ENCODE measurements around the gene KCNB1. TPM values are rescaled to one million over a fixed set of nuclear protein-coding genes. Genes with fewer than 3 reads are reported as not detected.

KCNB1 gene
- total RNA-seq, 1 donor from 2014 or later, result 2.1 TPM

- Histone ChIP-seq H3K4me1 (ENCODE audit: control insufficient read depth in 3 of 3, insufficient read depth in 3 of 3, low read length in 3 of 3) (peaks cover 13 to 27% (median 13%) of the 10 kb centered on the region in 3 donors), H3K9me3 (ENCODE audit: control insufficient read depth in 3 of 3, low read length in 3 of 3) (no peaks in the 10 kb centered on the region), H3K27ac (ENCODE audit: low read depth, low read length) (no peak overlapping the region), H3K4me3 (ENCODE audit: low read length in 3 of 3) (peak overlapping the region; percentile 62 to 81 (median 76)), H3K27me3 (ENCODE audit: control insufficient read depth in 3 of 3, insufficient read depth in 3 of 3, low read length in 3 of 3) (peaks cover 0 to 5% (median 2%) of the 10 kb centered on the region in 3 donors), H3K9ac (ENCODE audit: low read depth in 1 of 3, low read length in 3 of 3) (peak overlapping the region in 1 of 3 donors; percentile 76), H3K36me3 (ENCODE audit: control insufficient read depth in 3 of 3, insufficient read depth in 3 of 3, low read length in 3 of 3) (peaks cover 0 to 5% (median 0%) of the 10 kb centered on the region in 3 donors)
Measured at GRCh38 chr20:49484180-49485140, 2.0 kb upstream of the KCNB1 start.

- Histone ChIP-seq H3K9me3 (ENCODE audit: control insufficient read depth in 3 of 3, low read length in 3 of 3) (no peaks in the 10 kb centered on the region), H3K36me3 (ENCODE audit: control insufficient read depth in 3 of 3, insufficient read depth in 3 of 3, low read length in 3 of 3) (peaks cover 0 to 5% (median 0%) of the 10 kb centered on the region in 3 donors), H3K4me3 (ENCODE audit: low read length in 3 of 3) (peak overlapping the region; percentile 58 to 77 (median 67)), H3K27me3 (ENCODE audit: control insufficient read depth in 3 of 3, insufficient read depth in 3 of 3, low read length in 3 of 3) (peaks cover 0 to 5% (median 2%) of the 10 kb centered on the region in 3 donors), H3K9ac (ENCODE audit: low read depth in 1 of 3, low read length in 3 of 3) (peak overlapping the region in 1 of 3 donors; percentile 71), H3K4me1 (ENCODE audit: control insufficient read depth in 3 of 3, insufficient read depth in 3 of 3, low read length in 3 of 3) (peaks cover 13 to 30% (median 13%) of the 10 kb centered on the region in 3 donors), H3K27ac (ENCODE audit: low read depth, low read length) (no peak overlapping the region)
Measured at GRCh38 chr20:49483696-49484123, 1.2 kb upstream of the KCNB1 start.

GRCh38 chr20:49483018-49483695 lies 689 bp upstream of the KCNB1 start:
- Histone ChIP-seq H3K27ac (ENCODE audit: low read depth, low read length) (no peak overlapping the region), H3K9me3 (ENCODE audit: control insufficient read depth in 3 of 3, low read length in 3 of 3) (no peaks in the 10 kb centered on the region), H3K4me1 (ENCODE audit: control insufficient read depth in 3 of 3, insufficient read depth in 3 of 3, low read length in 3 of 3) (peaks cover 13 to 30% (median 13%) of the 10 kb centered on the region in 3 donors), H3K4me3 (ENCODE audit: low read length in 3 of 3) (peak overlapping the region; percentile 58 to 77 (median 67)), H3K27me3 (ENCODE audit: control insufficient read depth in 3 of 3, insufficient read depth in 3 of 3, low read length in 3 of 3) (peaks cover 0 to 5% (median 2%) of the 10 kb centered on the region in 3 donors), H3K36me3 (ENCODE audit: control insufficient read depth in 3 of 3, insufficient read depth in 3 of 3, low read length in 3 of 3) (peaks cover 0 to 5% (median 0%) of the 10 kb centered on the region in 3 donors), H3K9ac (ENCODE audit: low read depth in 1 of 3, low read length in 3 of 3) (peak overlapping the region in 1 of 3 donors; percentile 71)

GRCh38 chr20:49482173-49482572 lies 295 bp downstream of the KCNB1 start:
- Histone ChIP-seq H3K9ac (ENCODE audit: low read depth in 1 of 3, low read length in 3 of 3) (no peak overlapping the region), H3K36me3 (ENCODE audit: control insufficient read depth in 3 of 3, insufficient read depth in 3 of 3, low read length in 3 of 3) (peaks cover 0 to 5% (median 0%) of the 10 kb centered on the region in 3 donors), H3K27me3 (ENCODE audit: control insufficient read depth in 3 of 3, insufficient read depth in 3 of 3, low read length in 3 of 3) (peaks cover 0 to 5% (median under 1%) of the 10 kb centered on the region in 3 donors), H3K4me3 (ENCODE audit: low read length in 3 of 3) (no peak overlapping the region), H3K27ac (ENCODE audit: low read depth, low read length) (no peak overlapping the region), H3K4me1 (ENCODE audit: control insufficient read depth in 3 of 3, insufficient read depth in 3 of 3, low read length in 3 of 3) (peaks cover 13 to 30% (median 13%) of the 10 kb centered on the region in 3 donors), H3K9me3 (ENCODE audit: control insufficient read depth in 3 of 3, low read length in 3 of 3) (no peaks in the 10 kb centered on the region)

- Histone ChIP-seq H3K9me3 (ENCODE audit: control insufficient read depth in 3 of 3, low read length in 3 of 3) (no peaks in the 10 kb centered on the region), H3K36me3 (ENCODE audit: control insufficient read depth in 3 of 3, insufficient read depth in 3 of 3, low read length in 3 of 3) (peaks cover 0 to 5% (median 0%) of the 10 kb centered on the region in 3 donors), H3K4me3 (ENCODE audit: low read length in 3 of 3) (no peak overlapping the region), H3K9ac (ENCODE audit: low read depth in 1 of 3, low read length in 3 of 3) (no peak overlapping the region), H3K27ac (ENCODE audit: low read depth, low read length) (no peak overlapping the region), H3K4me1 (ENCODE audit: control insufficient read depth in 3 of 3, insufficient read depth in 3 of 3, low read length in 3 of 3) (peaks cover 13 to 30% (median 13%) of the 10 kb centered on the region in 3 donors), H3K27me3 (ENCODE audit: control insufficient read depth in 3 of 3, insufficient read depth in 3 of 3, low read length in 3 of 3) (peaks cover 0 to 5% (median 0%) of the 10 kb centered on the region in 3 donors)
Measured at GRCh38 chr20:49481116-49481515, 1.4 kb downstream of the KCNB1 start.

GRCh38 chr20:49480236-49480635 lies 2.2 kb downstream of the KCNB1 start:
- peaks cover 0 to 5% (median 0%) of the 10 kb centered on the region in 3 donors for H3K27me3 ChIP-seq (ENCODE audit: control insufficient read depth in 3 of 3, insufficient read depth in 3 of 3, low read length in 3 of 3)
- H3K9me3 ChIP-seq (ENCODE audit: control insufficient read depth in 3 of 3, low read length in 3 of 3), result no peaks in the 10 kb centered on the region
- no peak overlapping the region for H3K27ac ChIP-seq (ENCODE audit: low read depth, low read length)
- peaks cover 13 to 33% (median 15%) of the 10 kb centered on the region in 3 donors for H3K4me1 ChIP-seq (ENCODE audit: control insufficient read depth in 3 of 3, insufficient read depth in 3 of 3, low read length in 3 of 3)
- no peak overlapping the region for H3K4me3 ChIP-seq (ENCODE audit: low read length in 3 of 3)
- H3K9ac ChIP-seq (ENCODE audit: low read depth in 1 of 3, low read length in 3 of 3), result no peak overlapping the region
- peaks cover 0 to 5% (median 3%) of the 10 kb centered on the region in 3 donors for H3K36me3 ChIP-seq (ENCODE audit: control insufficient read depth in 3 of 3, insufficient read depth in 3 of 3, low read length in 3 of 3)

GRCh38 chr20:49479785-49480184 lies 2.7 kb downstream of the KCNB1 start:
- Histone ChIP-seq H3K27ac (ENCODE audit: low read depth, low read length) (no peak overlapping the region), H3K4me1 (ENCODE audit: control insufficient read depth in 3 of 3, insufficient read depth in 3 of 3, low read length in 3 of 3) (peaks cover 13 to 37% (median 20%) of the 10 kb centered on the region in 3 donors), H3K9me3 (ENCODE audit: control insufficient read depth in 3 of 3, low read length in 3 of 3) (no peaks in the 10 kb centered on the region), H3K4me3 (ENCODE audit: low read length in 3 of 3) (no peak overlapping the region), H3K27me3 (ENCODE audit: control insufficient read depth in 3 of 3, insufficient read depth in 3 of 3, low read length in 3 of 3) (peaks cover 0 to 5% (median 0%) of the 10 kb centered on the region in 3 donors), H3K36me3 (ENCODE audit: control insufficient read depth in 3 of 3, insufficient read depth in 3 of 3, low read length in 3 of 3) (peaks cover 0 to 5% (median 3%) of the 10 kb centered on the region in 3 donors), H3K9ac (ENCODE audit: low read depth in 1 of 3, low read length in 3 of 3) (peak overlapping the region in 1 of 3 donors; percentile 20)

GRCh38 chr20:49478754-49479689 lies 3.4 kb downstream of the KCNB1 start:
- Histone ChIP-seq H3K9me3 (ENCODE audit: control insufficient read depth in 3 of 3, low read length in 3 of 3) (no peaks in the 10 kb centered on the region), H3K4me3 (ENCODE audit: low read length in 3 of 3) (no peak overlapping the region), H3K9ac (ENCODE audit: low read depth in 1 of 3, low read length in 3 of 3) (no peak overlapping the region), H3K27me3 (ENCODE audit: control insufficient read depth in 3 of 3, insufficient read depth in 3 of 3, low read length in 3 of 3) (peaks cover 0 to 5% (median 0%) of the 10 kb centered on the region in 3 donors), H3K4me1 (ENCODE audit: control insufficient read depth in 3 of 3, insufficient read depth in 3 of 3, low read length in 3 of 3) (peaks cover 6 to 35% (median 16%) of the 10 kb centered on the region in 3 donors), H3K36me3 (ENCODE audit: control insufficient read depth in 3 of 3, insufficient read depth in 3 of 3, low read length in 3 of 3) (peaks cover 0 to 5% (median 3%) of the 10 kb centered on the region in 3 donors), H3K27ac (ENCODE audit: low read depth, low read length) (no peak overlapping the region)

- H3K27ac ChIP-seq (ENCODE audit: low read depth, low read length), result no peak overlapping the region
- no peak overlapping the region for H3K4me3 ChIP-seq (ENCODE audit: low read length in 3 of 3)
- H3K9me3 ChIP-seq (ENCODE audit: control insufficient read depth in 3 of 3, low read length in 3 of 3), result no peaks in the 10 kb centered on the region
- no peak overlapping the region for H3K9ac ChIP-seq (ENCODE audit: low read depth in 1 of 3, low read length in 3 of 3)
- peaks cover 0 to 5% (median 3%) of the 10 kb centered on the region in 3 donors for H3K36me3 ChIP-seq (ENCODE audit: control insufficient read depth in 3 of 3, insufficient read depth in 3 of 3, low read length in 3 of 3)
- peaks cover 6 to 32% (median 13%) of the 10 kb centered on the region in 3 donors for H3K4me1 ChIP-seq (ENCODE audit: control insufficient read depth in 3 of 3, insufficient read depth in 3 of 3, low read length in 3 of 3)
- H3K27me3 ChIP-seq (ENCODE audit: control insufficient read depth in 3 of 3, insufficient read depth in 3 of 3, low read length in 3 of 3), result peaks cover 0 to 5% (median 0%) of the 10 kb centered on the region in 3 donors
Measured at GRCh38 chr20:49478266-49478665, 4.2 kb downstream of the KCNB1 start.

Data from skeletal muscle tissue (tissue), 4 donors.